Fibroblast of mammary gland (primary cell): ENCODE measurements around the gene FAM20C.

Experiments
- DNase-seq: peaks from one replicate; pipeline ENCODE4 v3.0.0-alpha.2; 2010; ENCODE audit warnings: low read depth
- H3K4me3 ChIP-seq: 2 replicates; pipeline ENCODE4 v1.5.1; 2011; ENCODE audit warnings: low read depth, mild to moderate bottlenecking, low read length, moderate library complexity; ENCODE audit not compliant: control insufficient read depth
- TF ChIP-seq, protein P1 (sequence below): conservative IDR thresholded peaks from 2 replicates; pipeline ENCODE4 v1.5.1; 2011; ENCODE audit warnings: low read depth, low read length, inconsistent platforms; ENCODE audit not compliant: control insufficient read depth, insufficient read depth

The FAM20C gene

DNA sequence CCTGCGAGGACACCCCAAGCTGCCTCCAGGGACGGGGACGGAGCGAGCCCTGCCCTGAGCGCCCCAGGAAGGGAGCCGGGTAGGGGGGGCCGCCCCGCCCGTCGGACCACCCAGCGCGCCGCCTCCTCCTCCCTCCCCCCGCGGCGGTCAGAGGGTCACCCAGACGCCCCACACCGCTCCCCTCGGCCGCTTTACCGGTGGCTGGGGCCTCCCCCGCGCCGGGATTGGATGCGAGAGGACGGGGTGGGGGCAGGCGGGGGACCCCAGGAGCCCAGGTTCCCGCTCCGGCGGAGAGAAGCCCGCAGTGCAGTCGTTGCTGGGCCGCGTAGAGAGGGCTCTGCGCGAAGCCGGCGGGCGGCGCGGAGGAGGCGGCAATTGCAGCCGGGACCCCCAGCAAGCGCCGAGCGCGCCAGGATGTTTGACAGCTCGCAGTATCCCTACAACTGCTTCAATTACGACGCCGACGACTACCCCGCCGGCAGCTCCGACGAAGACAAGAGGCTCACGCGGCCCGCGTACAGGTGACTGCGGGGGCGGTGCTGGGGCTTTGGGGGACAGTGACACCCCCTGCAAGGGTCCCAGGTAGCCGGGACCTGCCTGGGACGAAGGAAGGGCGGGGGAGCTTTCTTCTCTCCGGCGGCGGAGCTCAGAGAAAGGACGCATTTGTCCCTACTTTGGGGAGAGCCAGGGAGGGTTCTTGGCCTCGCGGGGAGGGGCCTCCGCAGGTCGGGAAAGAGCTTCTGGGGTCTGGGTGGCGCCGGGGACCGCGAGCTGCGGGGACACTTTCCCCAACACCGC is 97.6 kb downstream of the FAM20C start, which contains the start of gene FOXL3:
FOXL3 (plus strand) TSS at position 415 of the 798 bp plus-strand sequence; CDS start at position 415, 0 bp downstream.
- no peak within 1 kb of the TSS for H3K4me3 ChIP-seq
- TF ChIP-seq, protein P1, sequence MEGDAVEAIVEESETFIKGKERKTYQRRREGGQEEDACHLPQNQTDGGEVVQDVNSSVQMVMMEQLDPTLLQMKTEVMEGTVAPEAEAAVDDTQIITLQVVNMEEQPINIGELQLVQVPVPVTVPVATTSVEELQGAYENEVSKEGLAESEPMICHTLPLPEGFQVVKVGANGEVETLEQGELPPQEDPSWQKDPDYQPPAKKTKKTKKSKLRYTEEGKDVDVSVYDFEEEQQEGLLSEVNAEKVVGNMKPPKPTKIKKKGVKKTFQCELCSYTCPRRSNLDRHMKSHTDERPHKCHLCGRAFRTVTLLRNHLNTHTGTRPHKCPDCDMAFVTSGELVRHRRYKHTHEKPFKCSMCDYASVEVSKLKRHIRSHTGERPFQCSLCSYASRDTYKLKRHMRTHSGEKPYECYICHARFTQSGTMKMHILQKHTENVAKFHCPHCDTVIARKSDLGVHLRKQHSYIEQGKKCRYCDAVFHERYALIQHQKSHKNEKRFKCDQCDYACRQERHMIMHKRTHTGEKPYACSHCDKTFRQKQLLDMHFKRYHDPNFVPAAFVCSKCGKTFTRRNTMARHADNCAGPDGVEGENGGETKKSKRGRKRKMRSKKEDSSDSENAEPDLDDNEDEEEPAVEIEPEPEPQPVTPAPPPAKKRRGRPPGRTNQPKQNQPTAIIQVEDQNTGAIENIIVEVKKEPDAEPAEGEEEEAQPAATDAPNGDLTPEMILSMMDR = no peak
- DNase-seq = no peak

DNA sequence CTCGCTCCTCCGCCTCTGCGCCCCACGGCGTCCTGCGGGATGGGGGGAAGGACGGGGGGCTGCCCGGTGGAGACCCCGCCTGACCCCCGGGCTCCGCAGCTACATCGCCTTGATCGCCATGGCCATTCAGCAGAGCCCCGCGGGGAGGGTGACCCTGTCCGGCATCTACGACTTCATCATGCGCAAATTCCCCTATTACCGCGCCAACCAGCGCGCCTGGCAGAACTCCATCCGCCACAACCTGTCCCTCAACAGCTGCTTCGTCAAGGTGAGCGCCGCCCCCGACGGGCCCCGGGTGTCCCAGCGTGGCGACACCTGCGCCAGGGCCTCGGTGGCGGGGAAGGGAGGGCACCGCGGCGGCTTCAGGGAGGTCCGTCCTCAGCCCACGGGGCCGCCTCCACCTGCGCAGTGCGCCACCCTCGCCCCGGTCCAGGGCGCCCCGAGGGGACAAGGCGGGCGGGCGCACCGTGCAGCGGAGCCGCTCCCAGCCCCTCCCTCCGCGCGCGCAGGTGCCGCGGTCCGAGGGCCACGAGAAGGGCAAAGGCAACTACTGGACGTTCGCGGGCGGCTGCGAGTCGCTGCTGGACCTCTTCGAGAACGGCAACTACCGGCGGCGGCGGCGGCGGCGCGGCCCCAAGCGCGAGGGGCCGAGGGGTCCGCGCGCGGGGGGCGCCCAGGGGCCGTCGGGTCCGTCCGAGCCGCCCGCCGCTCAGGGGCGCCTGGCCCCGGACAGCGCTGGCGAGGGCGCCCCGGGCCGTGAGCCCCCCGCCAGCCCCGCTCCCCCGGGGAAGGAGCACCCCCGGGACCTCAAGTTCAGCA is 98.4 kb downstream of the FAM20C start:
- H3K4me3 ChIP-seq = no peak overlapping the region
- DNase-seq = no peak
- TF ChIP-seq, protein P1 = no peak

DNA sequence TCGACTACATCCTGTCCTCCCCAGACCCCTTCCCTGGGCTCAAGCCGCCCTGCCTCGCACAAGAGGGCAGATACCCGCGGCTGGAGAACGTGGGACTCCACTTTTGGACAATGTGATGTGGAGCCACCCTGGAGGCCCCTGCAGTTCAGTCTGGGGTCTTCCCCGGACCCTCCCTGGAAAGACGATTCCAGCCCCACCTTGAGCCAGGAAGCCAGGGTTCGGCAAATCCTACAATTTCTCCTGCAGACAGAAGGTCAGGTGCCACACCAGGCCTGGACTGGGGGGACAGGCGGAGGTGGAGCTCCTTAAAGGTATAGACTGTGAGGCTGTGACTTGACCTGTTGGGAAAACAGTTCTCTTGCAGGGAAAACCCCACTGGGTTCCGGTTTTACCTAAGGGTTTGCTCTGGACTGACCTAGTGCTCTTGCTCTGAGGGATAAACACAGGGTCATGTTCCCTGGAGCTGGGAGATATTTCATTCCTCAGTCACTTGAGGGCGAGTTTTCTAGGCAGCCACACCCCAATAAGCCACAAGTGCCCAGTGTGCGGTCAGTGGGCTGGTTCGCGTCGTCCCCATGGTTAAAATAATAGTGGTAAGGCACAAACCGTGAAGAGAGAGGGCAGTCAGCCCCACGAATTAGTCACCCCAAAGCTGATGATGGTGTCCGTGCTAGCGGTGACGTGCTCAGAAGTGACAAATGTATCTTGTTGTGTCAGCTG is 99.2 kb downstream of the FAM20C start:
- DNase-seq = no peak
- TF ChIP-seq, protein P1 = no peak
- no peak overlapping the region for H3K4me3 ChIP-seq

DNA sequence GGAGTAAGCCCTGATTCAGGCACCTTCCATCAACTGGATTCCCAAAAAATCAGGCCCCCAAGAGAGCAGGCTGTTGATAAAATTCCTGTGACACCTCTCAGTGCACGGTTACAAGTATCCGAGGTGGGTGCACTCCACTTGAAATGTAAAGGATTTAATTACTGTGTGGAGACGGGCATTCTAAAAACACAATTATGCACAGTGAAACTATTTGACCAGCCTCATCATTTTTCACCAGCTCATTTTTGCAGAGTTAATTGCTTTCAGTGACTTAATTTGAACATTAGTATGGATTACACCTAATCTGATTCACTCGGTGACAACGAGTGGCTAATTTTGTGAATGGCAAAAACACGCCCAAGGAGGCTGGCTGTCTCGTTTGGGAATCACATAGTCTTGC is 99.9 kb downstream of the FAM20C start:
- TF ChIP-seq, protein P1 = no peak
- H3K4me3 ChIP-seq = no peak overlapping the region
- no peak for DNase-seq

DNA sequence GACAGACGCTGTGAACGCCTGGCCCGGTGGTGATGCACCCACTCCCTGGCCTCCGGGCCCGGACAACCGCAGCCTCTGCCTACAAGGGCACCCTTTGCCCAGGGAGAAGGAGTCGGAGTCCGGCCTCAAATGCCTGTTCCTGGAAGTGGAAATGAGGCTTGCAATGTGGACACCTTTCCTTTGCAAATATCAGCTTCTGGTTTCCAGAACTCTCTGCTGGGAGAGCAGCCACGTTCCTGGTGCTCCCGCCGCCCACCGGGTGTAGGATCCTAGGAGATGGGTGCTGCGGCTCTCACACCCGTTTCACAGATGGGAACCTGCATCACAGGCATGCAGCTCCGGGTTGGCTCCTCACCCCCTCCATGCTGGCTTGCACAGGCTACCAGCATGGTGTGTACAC is 100.5 kb downstream of the FAM20C start:
- DNase-seq = no peak
- TF ChIP-seq, protein P1 = no peak
- no peak overlapping the region for H3K4me3 ChIP-seq

DNA sequence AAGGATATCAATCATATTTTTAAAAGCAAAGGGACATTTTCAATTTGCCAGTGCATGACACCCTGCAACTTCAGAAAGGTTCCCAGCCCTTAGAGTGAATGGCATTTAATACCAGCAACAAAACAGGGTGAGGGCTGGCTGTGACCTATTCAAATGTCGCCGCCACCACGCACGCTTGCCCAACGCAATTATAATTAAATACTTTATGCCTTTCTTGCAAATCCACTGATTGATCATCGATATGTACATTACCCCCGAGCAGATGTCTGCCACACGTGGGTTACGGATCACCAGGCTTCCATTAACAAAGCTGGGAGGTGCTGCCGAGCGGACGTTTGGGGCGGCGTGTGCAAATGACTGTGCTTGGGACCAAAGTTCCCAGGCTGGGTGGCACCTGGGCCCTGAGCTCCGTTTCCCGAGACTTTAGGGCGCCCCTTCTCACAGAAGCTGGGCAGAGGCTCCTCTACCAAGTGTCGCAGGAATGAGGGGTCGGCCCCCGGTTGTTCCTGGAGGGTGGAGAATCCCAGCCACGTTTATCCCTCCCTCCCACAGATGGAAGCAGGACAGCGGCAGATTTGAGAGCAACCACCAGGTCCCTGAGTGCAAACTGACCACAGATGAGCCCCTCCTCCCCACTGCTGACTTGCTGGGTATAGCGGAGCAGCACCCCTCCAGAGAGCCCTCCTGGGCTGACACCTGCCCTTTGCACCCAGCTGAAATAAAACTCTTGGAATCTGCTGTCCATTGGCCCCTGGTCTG is 101.5 kb downstream of the FAM20C start:
- no peak for DNase-seq
- TF ChIP-seq, protein P1 = no peak
- H3K4me3 ChIP-seq = no peak overlapping the region
